Left renal cortex interstitium (tissue), 4 donors: ENCODE data around the gene COL9A3. TPM values are rescaled to one million over a fixed set of nuclear protein-coding genes. Genes with fewer than 3 reads are reported as not detected.

Experiments used
- DNase-seq, 4 donors: peaks; one replicate each; pipeline ENCODE4 v3.0.0-alpha.2; 2013; ENCODE audit warnings: low read depth in 4 of 4, low spot score in 2 of 4, missing footprints in 1 of 4
- polyA plus RNA-seq, 4 donors: library from polyadenylated mRNA; unstranded; fragments of 120-200 nt; gene quantifications; one replicate each; pipeline ENCODE4 v1.2.1, GENCODE V29; 2013; ENCODE audit not compliant: insufficient read length in 4 of 4

COL9A3 gene
- polyA plus RNA-seq, 4 donors: 19.3 to 29.5 (median 24.9) TPM

- DNase-seq: no peak
Observed at GRCh38 chr20:62808211-62808865, 8.5 kb upstream of the COL9A3 start.

- DNase-seq: no peak
Observed at GRCh38 chr20:62809530-62810428, 7.1 kb upstream of the COL9A3 start.

- no peak for DNase-seq
Observed at GRCh38 chr20:62811320-62811719, 5.5 kb upstream of the COL9A3 start.

- no peak for DNase-seq
Observed at GRCh38 chr20:62811720-62812119, 5.1 kb upstream of the COL9A3 start.

- DNase-seq: no peak
Observed at GRCh38 chr20:62812181-62812906, 4.5 kb upstream of the COL9A3 start.

- no peak for DNase-seq
Observed at GRCh38 chr20:62812907-62813200, 4.0 kb upstream of the COL9A3 start.

GRCh38 chr20:62813588-62813987 lies 3.3 kb upstream of the COL9A3 start:
- no peak for DNase-seq

- no peak for DNase-seq
Observed at GRCh38 chr20:62814060-62814708, 2.7 kb upstream of the COL9A3 start.

GRCh38 chr20:62814709-62815065 lies 2.2 kb upstream of the COL9A3 start:
- DNase-seq: no peak

- no peak for DNase-seq
Observed at GRCh38 chr20:62815066-62815991, 1.5 kb upstream of the COL9A3 start.

- no peak for DNase-seq
Observed at GRCh38 chr20:62816031-62816883, 593 bp upstream of the COL9A3 start.

- no peak for DNase-seq
Observed at GRCh38 chr20:62817975-62818591, 1.2 kb downstream of the COL9A3 start.

- DNase-seq: peak in 1 of 4 donors; percentile 61
Observed at GRCh38 chr20:62818592-62819493, 2.0 kb downstream of the COL9A3 start.

GRCh38 chr20:62819494-62820174 lies 2.8 kb downstream of the COL9A3 start:
- DNase-seq: no peak

GRCh38 chr20:62820208-62820961 lies 3.5 kb downstream of the COL9A3 start:
- no peak for DNase-seq

GRCh38 chr20:62820962-62821725 lies 4.3 kb downstream of the COL9A3 start:
- no peak for DNase-seq
